HG03097 (cell line): ENCODE results near the gene CALR.

Experiments
- ATAC-seq: cut with Tn5 transposase; IDR thresholded peaks from one replicate; pipeline ENCODE4 v1.9.1; 2021; ENCODE audit not compliant: unreplicated experiment, low FRiP score

Gene CALR

GRCh38 chr19:12933287-12934072 lies 4.9 kb upstream of the CALR start, which contains the start of gene FARSA:
FARSA (minus strand) TSS chr19:12933711; CDS start chr19:12933696, 15 bp downstream.
- ATAC-seq = no peak

GRCh38 chr19:12935071-12935470 lies 3.3 kb upstream of the CALR start:
- no peak for ATAC-seq

GRCh38 chr19:12936582-12936981 lies 1.8 kb upstream of the CALR start:
- no peak for ATAC-seq

- no peak for ATAC-seq
Measured at GRCh38 chr19:12937093-12937926, 1.1 kb upstream of the CALR start.

- ATAC-seq = peak; percentile 8
Measured at GRCh38 chr19:12938779-12939601, 581 bp downstream of the CALR start.

- no peak for ATAC-seq
Measured at GRCh38 chr19:12939975-12940423, 1.6 kb downstream of the CALR start.

GRCh38 chr19:12940897-12941296 lies 2.5 kb downstream of the CALR start:
- no peak for ATAC-seq

- no peak for ATAC-seq
Measured at GRCh38 chr19:12943437-12944044, 5.1 kb downstream of the CALR start.

- no peak for ATAC-seq
Measured at GRCh38 chr19:12944104-12944674, 5.8 kb downstream of the CALR start.

GRCh38 chr19:12945479-12946091 lies 7.2 kb downstream of the CALR start, which contains the start of gene RAD23A:
RAD23A (plus strand) TSS chr19:12945862; CDS start chr19:12945949, 87 bp downstream.
- peak; percentile 67 for ATAC-seq

- ATAC-seq = peak; percentile 32
Measured at GRCh38 chr19:12946092-12946721, 7.8 kb downstream of the CALR start.

GRCh38 chr19:12946731-12947496 lies 8.5 kb downstream of the CALR start:
- ATAC-seq = no peak

GRCh38 chr19:12947702-12948611 lies 9.5 kb downstream of the CALR start:
- ATAC-seq = no peak

- ATAC-seq = no peak
Measured at GRCh38 chr19:12948612-12949362, 10.4 kb downstream of the CALR start.

- no peak for ATAC-seq
Measured at GRCh38 chr19:12949363-12950283, 11.2 kb downstream of the CALR start.
